Vagina (tissue), 2 donors: Measurements from ENCODE around the gene CACNA1I. TPM values are rescaled to one million over a fixed set of nuclear protein-coding genes. Genes with fewer than 3 reads are reported as not detected.

Experiments
- DNase-seq, 2 donors: peaks; one replicate each; pipeline ENCODE4 v3.0.0-alpha.2; 2017; ENCODE audit errors: extremely low spot score in 2 of 2
- H3K27ac ChIP-seq: fragments of 200-600 bp; sonication (generic); one replicate; pipeline ENCODE4 v1.5.1; 2019
- H3K27me3 ChIP-seq: fragments of 200-600 bp; sonication (generic); one replicate; pipeline ENCODE4 v1.5.1; 2019
- H3K36me3 ChIP-seq, 2 donors: fragments of 200-600 bp; sonication (generic); one replicate each; pipeline ENCODE4 v1.5.1; 2017 to 2019
- H3K4me1 ChIP-seq: fragments of 200-600 bp; sonication (generic); one replicate; pipeline ENCODE4 v1.5.1; 2019
- H3K4me3 ChIP-seq, 2 donors: fragments of 200-600 bp; sonication (generic); 1 replicate in 1 of 2; 2 replicates in 1 of 2; pipeline ENCODE4 v1.5.1; 2016 to 2019
- H3K9me3 ChIP-seq: fragments of 200-600 bp; sonication (generic); one replicate; pipeline ENCODE4 v1.5.1; 2019
- POLR2A ChIP-seq, 2 donors: fragments of 450-650 bp; IDR thresholded peaks; one replicate each; pipeline ENCODE4 v1.6.1; 2017; ENCODE audit warnings: antibody characterized with exemption in 2 of 2, mild to moderate bottlenecking in 2 of 2, moderate library complexity in 2 of 2
- POLR2AphosphoS5 ChIP-seq, 2 donors: sonication (generic); formaldehyde crosslinking; IDR thresholded peaks; one replicate each; pipeline ENCODE4 v1.9.0; 2017; ENCODE audit warnings: antibody characterized with exemption in 2 of 2, mild to moderate bottlenecking in 2 of 2, low read depth in 1 of 2; ENCODE audit not compliant: insufficient read depth in 1 of 2
- intact Hi-C: fragments of 100-400 bp; cut with DNase I; formaldehyde crosslinking; loops from one replicate; pipeline ENCODE4 v1.15.1; 2023
- total RNA-seq: library from RNA; depleted of rRNA; stranded (reverse); fragments of >200 nt; gene quantifications from one replicate; pipeline ENCODE4 v1.2.3, GENCODE V29; 2016
- TF ChIP-seq, protein P1 (sequence below), 3 experiments: fragments of 450-650 bp in 2 of 3; fragments of 200-600 bp in 1 of 3; sonication (generic) in 1 of 3; IDR thresholded peaks; one replicate each; pipeline ENCODE4 v1.5.1; 2017 to 2019; ENCODE audit warnings: antibody characterized with exemption in 3 of 3, mild to moderate bottlenecking in 2 of 3, moderate library complexity in 2 of 3

The CACNA1I gene
- total RNA-seq, 1 donor from 2014 or later, result 1.2 TPM

DNA sequence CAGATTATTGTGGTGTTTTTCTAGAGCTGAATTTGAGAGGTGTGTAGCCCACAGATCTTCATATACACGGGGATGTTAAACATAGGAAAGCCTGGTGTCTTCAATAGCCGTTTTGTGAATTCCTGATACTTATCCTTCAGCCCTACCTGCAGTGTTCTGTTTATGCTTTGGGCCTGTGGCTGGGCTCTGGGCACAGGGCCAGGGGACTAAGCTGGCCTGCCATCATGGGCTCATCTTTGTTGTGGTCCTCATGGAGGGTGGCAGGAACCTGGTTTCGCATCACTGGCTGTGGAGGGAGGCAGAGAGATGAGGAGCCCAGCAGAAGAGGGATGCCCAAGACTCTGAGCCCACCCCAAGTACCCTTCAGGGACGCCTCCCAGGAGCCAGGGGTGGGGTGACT lies 112.4 kb downstream of the CACNA1I start:
- Histone ChIP-seq H3K4me1 (peaks cover 4% of the 10 kb centered on the region), H3K4me3 (no peak overlapping the region), H3K9me3 (no peaks in the 10 kb centered on the region), H3K36me3 (no peaks in the 10 kb centered on the region), H3K27me3 (peaks cover 12% of the 10 kb centered on the region), H3K27ac (no peak overlapping the region)
- intact Hi-C loops, result no loop called here
- DNase-seq, result no peak
- no peak for TF ChIP-seq POLR2AphosphoS5 (IDR thresholded peaks at IDR 0.05; ENCODE audit: insufficient read depth in 1 of 2, low read depth in 1 of 2)
- TF ChIP-seq, protein P1, sequence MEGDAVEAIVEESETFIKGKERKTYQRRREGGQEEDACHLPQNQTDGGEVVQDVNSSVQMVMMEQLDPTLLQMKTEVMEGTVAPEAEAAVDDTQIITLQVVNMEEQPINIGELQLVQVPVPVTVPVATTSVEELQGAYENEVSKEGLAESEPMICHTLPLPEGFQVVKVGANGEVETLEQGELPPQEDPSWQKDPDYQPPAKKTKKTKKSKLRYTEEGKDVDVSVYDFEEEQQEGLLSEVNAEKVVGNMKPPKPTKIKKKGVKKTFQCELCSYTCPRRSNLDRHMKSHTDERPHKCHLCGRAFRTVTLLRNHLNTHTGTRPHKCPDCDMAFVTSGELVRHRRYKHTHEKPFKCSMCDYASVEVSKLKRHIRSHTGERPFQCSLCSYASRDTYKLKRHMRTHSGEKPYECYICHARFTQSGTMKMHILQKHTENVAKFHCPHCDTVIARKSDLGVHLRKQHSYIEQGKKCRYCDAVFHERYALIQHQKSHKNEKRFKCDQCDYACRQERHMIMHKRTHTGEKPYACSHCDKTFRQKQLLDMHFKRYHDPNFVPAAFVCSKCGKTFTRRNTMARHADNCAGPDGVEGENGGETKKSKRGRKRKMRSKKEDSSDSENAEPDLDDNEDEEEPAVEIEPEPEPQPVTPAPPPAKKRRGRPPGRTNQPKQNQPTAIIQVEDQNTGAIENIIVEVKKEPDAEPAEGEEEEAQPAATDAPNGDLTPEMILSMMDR (IDR thresholded peaks at IDR 0.05), result no peak
- TF ChIP-seq POLR2A (IDR thresholded peaks at IDR 0.05), result no peak

DNA sequence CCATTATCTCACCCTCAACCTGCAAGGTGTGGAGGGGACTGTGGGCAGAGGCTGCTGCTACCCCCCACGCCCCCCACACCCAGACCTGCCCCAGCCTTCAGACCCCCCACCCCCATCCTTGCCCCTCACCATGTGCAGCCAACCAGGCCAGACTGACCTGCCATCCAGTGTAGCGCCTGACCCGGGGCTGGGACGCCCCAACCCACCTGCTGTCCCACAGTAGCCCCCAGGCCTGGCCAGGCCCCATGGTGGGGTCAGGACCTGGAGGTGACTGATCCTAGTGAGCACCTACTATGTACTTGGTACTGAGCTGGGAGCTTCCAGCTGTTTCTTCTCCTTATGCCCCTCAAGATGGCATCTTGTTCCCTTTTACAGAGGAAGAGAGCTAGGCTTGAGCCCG lies 113.1 kb downstream of the CACNA1I start:
- no peaks in the 10 kb centered on the region for H3K9me3 ChIP-seq
- H3K27me3 ChIP-seq, result peaks cover 12% of the 10 kb centered on the region
- no peak for DNase-seq
- intact Hi-C loops, result no loop called here
- H3K36me3 ChIP-seq, result no peaks in the 10 kb centered on the region
- H3K4me3 ChIP-seq, result no peak overlapping the region
- TF ChIP-seq POLR2AphosphoS5 (IDR thresholded peaks at IDR 0.05; ENCODE audit: insufficient read depth in 1 of 2, low read depth in 1 of 2) (no peak), POLR2A (IDR thresholded peaks at IDR 0.05) (no peak)
- TF ChIP-seq, protein P1 (IDR thresholded peaks at IDR 0.05), result no peak
- no peak overlapping the region for H3K27ac ChIP-seq
- peaks cover 4% of the 10 kb centered on the region for H3K4me1 ChIP-seq

DNA sequence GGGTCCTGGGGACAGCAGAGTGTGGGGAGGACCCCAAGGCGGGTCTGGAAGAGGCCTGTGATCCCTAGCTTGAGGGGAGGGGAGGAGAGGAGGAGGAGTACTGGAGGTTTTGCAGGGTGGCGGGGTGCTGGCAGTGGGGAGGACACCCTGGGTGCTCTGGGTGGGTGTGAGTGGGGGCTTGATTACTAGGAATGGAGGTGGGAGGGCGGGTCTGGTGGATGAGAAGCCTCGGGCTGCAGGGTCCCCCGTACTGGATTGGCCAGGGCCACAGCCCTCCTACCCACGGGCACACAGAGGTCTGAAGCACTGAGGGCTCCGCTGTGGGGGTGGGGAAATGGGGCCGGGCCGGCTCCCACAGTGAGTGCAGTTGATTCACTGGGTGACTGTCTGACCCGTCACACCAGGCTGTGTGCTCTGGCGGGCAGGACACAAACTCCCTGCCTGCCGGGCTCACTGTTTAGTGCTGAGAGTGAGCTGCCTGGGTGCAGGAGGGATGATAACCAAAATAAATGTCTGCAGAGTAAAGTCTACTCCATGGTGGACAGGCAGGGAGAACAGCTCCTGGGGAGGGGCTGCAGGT lies 114.2 kb downstream of the CACNA1I start:
- no peak overlapping the region for H3K27ac ChIP-seq
- no peak for DNase-seq
- TF ChIP-seq, protein P1 (IDR thresholded peaks at IDR 0.05), result no peak
- no peak for TF ChIP-seq POLR2AphosphoS5 (IDR thresholded peaks at IDR 0.05; ENCODE audit: insufficient read depth in 1 of 2, low read depth in 1 of 2)
- TF ChIP-seq POLR2A (IDR thresholded peaks at IDR 0.05), result no peak
- H3K36me3 ChIP-seq, result no peaks in the 10 kb centered on the region
- intact Hi-C loops, result no loop called here
- peaks cover 4% of the 10 kb centered on the region for H3K4me1 ChIP-seq
- peaks cover 12% of the 10 kb centered on the region for H3K27me3 ChIP-seq
- H3K9me3 ChIP-seq, result no peaks in the 10 kb centered on the region
- no peak overlapping the region for H3K4me3 ChIP-seq

DNA sequence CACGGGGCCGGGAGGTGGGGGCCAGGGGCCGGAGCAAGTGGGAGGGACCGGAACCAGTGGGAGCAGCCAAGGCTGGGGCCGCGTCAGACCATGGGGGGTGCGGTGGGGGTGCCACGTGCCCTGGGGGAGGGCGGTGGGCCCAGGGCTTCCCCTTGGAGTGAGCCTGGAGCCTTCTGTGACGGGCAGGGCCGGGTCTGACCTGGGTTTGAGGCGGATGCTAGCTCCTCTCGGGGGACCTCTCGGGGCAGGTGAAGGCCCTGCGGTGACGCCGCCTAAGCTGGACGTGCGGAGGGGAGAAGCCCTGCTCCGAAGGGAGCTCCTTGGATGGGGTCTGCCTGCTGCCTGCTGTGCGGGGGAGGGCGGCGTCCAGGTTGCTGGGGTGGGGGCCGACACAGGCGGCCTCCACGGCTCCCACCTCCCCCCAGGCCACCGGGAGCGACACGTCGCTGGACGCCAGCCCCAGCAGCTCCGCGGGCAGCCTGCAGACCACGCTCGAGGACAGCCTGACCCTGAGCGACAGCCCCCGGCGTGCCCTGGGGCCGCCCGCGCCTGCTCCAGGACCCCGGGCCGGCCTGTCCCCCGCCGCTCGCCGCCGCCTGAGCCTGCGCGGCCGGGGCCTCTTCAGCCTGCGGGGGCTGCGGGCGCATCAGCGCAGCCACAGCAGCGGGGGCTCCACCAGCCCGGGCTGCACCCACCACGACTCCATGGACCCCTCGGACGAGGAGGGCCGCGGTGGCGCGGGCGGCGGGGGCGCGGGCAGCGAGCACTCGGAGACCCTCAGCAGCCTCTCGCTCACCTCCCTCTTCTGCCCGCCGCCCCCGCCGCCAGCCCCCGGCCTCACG lies 115.0 kb downstream of the CACNA1I start:
- Histone ChIP-seq H3K4me1 (peaks cover 4% of the 10 kb centered on the region), H3K4me3 (peak overlapping the region in 1 of 2 donors; percentile 13), H3K27ac (no peak overlapping the region), H3K36me3 (no peaks in the 10 kb centered on the region), H3K9me3 (no peaks in the 10 kb centered on the region), H3K27me3 (peaks cover 12% of the 10 kb centered on the region)
- intact Hi-C loops, result no loop called here
- no peak for DNase-seq
- TF ChIP-seq POLR2A (IDR thresholded peaks at IDR 0.05) (no peak), POLR2AphosphoS5 (IDR thresholded peaks at IDR 0.05; ENCODE audit: insufficient read depth in 1 of 2, low read depth in 1 of 2) (no peak)
- TF ChIP-seq, protein P1 (IDR thresholded peaks at IDR 0.05), result no peak

DNA sequence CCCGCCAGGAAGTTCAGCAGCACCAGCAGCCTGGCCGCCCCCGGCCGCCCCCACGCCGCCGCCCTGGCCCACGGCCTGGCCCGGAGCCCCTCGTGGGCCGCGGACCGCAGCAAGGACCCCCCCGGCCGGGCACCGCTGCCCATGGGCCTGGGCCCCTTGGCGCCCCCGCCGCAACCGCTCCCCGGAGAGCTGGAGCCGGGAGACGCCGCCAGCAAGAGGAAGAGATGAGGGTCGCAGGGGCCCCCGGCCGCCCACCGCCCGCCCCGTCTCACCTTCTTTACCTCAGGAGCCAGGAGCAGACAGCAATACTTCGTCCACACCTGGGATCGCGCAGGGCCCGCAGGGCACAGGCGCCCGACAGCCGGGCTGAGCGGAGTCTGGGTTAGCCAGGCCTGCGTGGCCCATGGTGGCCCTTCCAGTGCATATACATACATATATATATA lies 115.6 kb downstream of the CACNA1I start:
- no peak overlapping the region for H3K27ac ChIP-seq
- TF ChIP-seq POLR2A (IDR thresholded peaks at IDR 0.05), result no peak
- no peak for TF ChIP-seq POLR2AphosphoS5 (IDR thresholded peaks at IDR 0.05; ENCODE audit: insufficient read depth in 1 of 2, low read depth in 1 of 2)
- TF ChIP-seq, protein P1 (IDR thresholded peaks at IDR 0.05), result no peak
- no peaks in the 10 kb centered on the region for H3K9me3 ChIP-seq
- H3K4me1 ChIP-seq, result peaks cover 4% of the 10 kb centered on the region
- H3K36me3 ChIP-seq, result no peaks in the 10 kb centered on the region
- peaks cover 12% of the 10 kb centered on the region for H3K27me3 ChIP-seq
- no peak for DNase-seq
- H3K4me3 ChIP-seq, result no peak overlapping the region
- intact Hi-C loops, result no loop called here
